Calu3 (cell line): ENCODE data around the gene TIMP2. TPM values are rescaled to one million over a fixed set of nuclear protein-coding genes. Genes with fewer than 3 reads are reported as not detected.
"Not testable (repeated sequence)": the region's sequence is repeated elsewhere in the genome, so short reads cannot be mapped to it uniquely, and the experiment has no call there.

Experiments used
- BruUV-seq: library from RNA; stranded (reverse); fragments of 400-500 nt; replicated peaks from 2 replicates; lab custom pipeline; 2021; lab: Mats Ljungman, UMichigan
- CTCF ChIA-PET: fragments of 300-600 bp; sonication (Branson Sonifier 250); formaldehyde crosslinking; loops from one replicate; lab custom pipeline; 2022; ENCODE audit warnings: antibody characterized with exemption; lab: Charles Lee
- DNase-seq: peaks from one replicate; pipeline ENCODE4 v3.0.0; 2022
- H3K27ac Mint-ChIP-seq: one replicate; pipeline ENCODE4 v1.8.0; 2022; ENCODE audit warnings: mixed read lengths; ENCODE audit not compliant: unreplicated experiment
- H3K27me3 Mint-ChIP-seq: one replicate; pipeline ENCODE4 v1.8.0; 2022; ENCODE audit warnings: mixed read lengths; ENCODE audit not compliant: unreplicated experiment
- H3K36me3 Mint-ChIP-seq: one replicate; pipeline ENCODE4 v1.8.0; 2022; ENCODE audit warnings: mild to moderate bottlenecking, moderate library complexity, mixed read lengths; ENCODE audit not compliant: insufficient read depth, unreplicated experiment
- H3K4me1 Mint-ChIP-seq: one replicate; pipeline ENCODE4 v1.8.0; 2022; ENCODE audit warnings: mild to moderate bottlenecking, low read depth, mixed read lengths; ENCODE audit not compliant: unreplicated experiment
- H3K4me3 Mint-ChIP-seq: one replicate; pipeline ENCODE4 v1.8.0; 2022; ENCODE audit warnings: mild to moderate bottlenecking, low read depth, moderate library complexity, mixed read lengths; ENCODE audit not compliant: unreplicated experiment
- H3K9me3 Mint-ChIP-seq: one replicate; pipeline ENCODE4 v1.8.0; 2022; ENCODE audit warnings: low read depth, mixed read lengths; ENCODE audit not compliant: unreplicated experiment
- CTCF ChIP-seq: fragments of 200-600 bp; IDR thresholded peaks from one replicate; pipeline ENCODE4 v1.8.0; 2022; ENCODE audit warnings: antibody characterized with exemption; ENCODE audit not compliant: unreplicated experiment
- intact Hi-C: fragments of 100-400 bp; cut with micrococcal nuclease; formaldehyde crosslinking; loops from one replicate; pipeline ENCODE4 v1.10.0; 2022; ENCODE audit not compliant: unreplicated experiment
- total RNA-seq: library from RNA; stranded (reverse); gene quantifications from 2 replicates; pipeline ENCODE4 v1.2.3, GENCODE V29; 2022

TIMP2 gene
- total RNA-seq, 1 experiment from 2014 or later = 246 TPM

- Mint-ChIP-seq H3K9me3 (no peaks in the 10 kb centered on the region), H3K36me3 (peaks cover 68% of the 10 kb centered on the region), H3K27me3 (no peaks in the 10 kb centered on the region), H3K27ac (no peak overlapping the region), H3K4me3 (no peak overlapping the region), H3K4me1 (peaks cover 10% of the 10 kb centered on the region)
- no peak for DNase-seq
- BruUV-seq = no TSS peak
- CTCF ChIA-PET = interaction anchor here (1.2 kb wide), 1 partner anchor 66 kb away, joined by 3 read pairs; no protein-coding TSS in a partner anchor
- no peak for TF ChIP-seq CTCF
- intact Hi-C loops = loop anchor here (5.0 kb wide), 1 partner anchor 104 kb away; no protein-coding TSS in a partner anchor
Measured at GRCh38 chr17:78868391-78868790, 56.8 kb downstream of the TIMP2 start.

GRCh38 chr17:78867046-78867445 is 58.1 kb downstream of the TIMP2 start:
- CTCF ChIA-PET = interaction anchor here (1.7 kb wide), 1 partner anchor 32 kb away, joined by 8 read pairs; no protein-coding TSS in a partner anchor
- Mint-ChIP-seq H3K4me1 (peaks cover 17% of the 10 kb centered on the region), H3K36me3 (peaks cover 75% of the 10 kb centered on the region)
- not testable (repeated sequence) for H3K27me3 Mint-ChIP-seq, H3K4me3 Mint-ChIP-seq, H3K27ac Mint-ChIP-seq, BruUV-seq, DNase-seq, H3K9me3 Mint-ChIP-seq
- intact Hi-C loops = loop anchor here (5.0 kb wide), 1 partner anchor 105 kb away; no protein-coding TSS in a partner anchor

GRCh38 chr17:78865682-78866390 is 59.4 kb downstream of the TIMP2 start:
- no peak overlapping the region for H3K27ac Mint-ChIP-seq
- no peak overlapping the region for H3K4me3 Mint-ChIP-seq
- H3K4me1 Mint-ChIP-seq = peaks cover 29% of the 10 kb centered on the region
- peak; percentile 81 for DNase-seq
- no peaks in the 10 kb centered on the region for H3K9me3 Mint-ChIP-seq
- BruUV-seq = no TSS peak
- CTCF ChIA-PET = interaction anchor here (0.7 to 1.7 kb wide), 7 partner anchors 18 to 113 kb away, joined by 3 to 15 read pairs (median 4); partner anchors contain the start of gene LGALS3BP
- H3K36me3 Mint-ChIP-seq = peaks cover 73% of the 10 kb centered on the region
- intact Hi-C loops = loop anchor here (5.0 kb wide), 1 partner anchor 106 kb away; no protein-coding TSS in a partner anchor
- TF ChIP-seq CTCF = peak; percentile 88
- H3K27me3 Mint-ChIP-seq = no peaks in the 10 kb centered on the region

GRCh38 chr17:78864117-78864516 is 61.1 kb downstream of the TIMP2 start:
- Mint-ChIP-seq H3K27me3 (no peaks in the 10 kb centered on the region), H3K27ac (peak overlapping the region; percentile 42), H3K9me3 (no peaks in the 10 kb centered on the region), H3K36me3 (peaks cover 56% of the 10 kb centered on the region), H3K4me1 (peaks cover 29% of the 10 kb centered on the region), H3K4me3 (no peak overlapping the region)
- CTCF ChIA-PET = interaction anchor here (0.7 to 1.0 kb wide), 2 partner anchors 20 to 25 kb away, joined by 3 read pairs; no protein-coding TSS in a partner anchor
- BruUV-seq = no TSS peak
- DNase-seq = no peak
- intact Hi-C loops = no loop called here
- no peak for TF ChIP-seq CTCF
